OCI-LY1 (cell line): ENCODE data around the gene OR13C5.
"Not testable (repeated sequence)": the region's sequence is repeated elsewhere in the genome, so short reads cannot be mapped to it uniquely, and the experiment has no call there.

ENCODE experiments used
- CTCF ChIP-seq: fragments of 200-600 bp; sonication (generic), shearing (Covaris generic); IDR thresholded peaks from 2 replicates; pipeline ENCODE4 v1.5.1; 2017; ENCODE audit warnings: mild to moderate bottlenecking, antibody characterized with exemption, low read length, moderate library complexity, mixed read lengths
- EZH2 ChIP-seq: fragments of 200-600 bp; sonication (generic), shearing (Covaris generic); IDR thresholded peaks from 2 replicates; pipeline ENCODE4 v1.8.0; 2017; ENCODE audit warnings: borderline replicate concordance, mixed run types, mild to moderate bottlenecking, antibody characterized with exemption, low read length, moderate library complexity, mixed read lengths

GRCh38 chr9:104599313-104599712 lies at the start of gene OR13C5:
- not testable (repeated sequence) for TF ChIP-seq CTCF, EZH2
